KOPT-K1 (cell line): ENCODE measurements around the gene SH3RF2.
"Not testable (repeated sequence)": the region's sequence is repeated elsewhere in the genome, so short reads cannot be mapped to it uniquely, and the experiment has no call there.

Source experiments
- H3K27ac ChIP-seq: fragments of 200-600 bp; sonication (generic); 2 replicates; pipeline ENCODE4 v1.5.1; 2016; ENCODE audit warnings: antibody characterized with exemption, mild to moderate bottlenecking, low read depth, low read length; ENCODE audit not compliant: poor library complexity, severe bottlenecking
- H3K36me3 ChIP-seq: fragments of 200-600 bp; sonication (generic); 2 replicates; pipeline ENCODE4 v1.5.1; 2017; ENCODE audit warnings: antibody characterized with exemption, mild to moderate bottlenecking, low read length, moderate library complexity; ENCODE audit not compliant: insufficient read depth
- H3K9me3 ChIP-seq: fragments of 200-600 bp; sonication (generic); 2 replicates; pipeline ENCODE4 v1.5.1; 2017; ENCODE audit warnings: antibody characterized with exemption, low read length, mild to moderate bottlenecking; ENCODE audit not compliant: insufficient read depth, poor library complexity, severe bottlenecking

Gene SH3RF2

DNA sequence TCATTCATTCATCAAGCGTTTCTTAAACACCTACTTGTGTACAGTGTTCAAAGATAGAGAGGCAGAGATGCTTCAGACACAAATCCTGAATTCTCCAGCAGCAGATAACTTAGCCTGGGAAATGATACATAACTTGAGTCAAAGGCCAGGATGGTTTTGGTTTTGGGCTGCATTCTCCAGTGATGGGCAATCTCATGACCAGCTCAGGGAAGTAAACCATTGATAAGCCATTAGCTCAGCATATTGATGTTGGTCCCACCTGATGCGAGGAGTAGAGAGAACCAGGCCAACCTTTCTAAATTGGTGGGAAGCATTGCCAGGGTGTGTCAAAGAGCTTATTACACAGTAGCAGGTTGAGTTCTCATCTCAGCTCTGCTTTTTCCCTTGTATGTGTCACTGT lies 53.0 kb downstream of the SH3RF2 start:
- no peak overlapping the region for H3K27ac ChIP-seq
- peaks cover 10% of the 10 kb centered on the region for H3K9me3 ChIP-seq
- no peaks in the 10 kb centered on the region for H3K36me3 ChIP-seq

DNA sequence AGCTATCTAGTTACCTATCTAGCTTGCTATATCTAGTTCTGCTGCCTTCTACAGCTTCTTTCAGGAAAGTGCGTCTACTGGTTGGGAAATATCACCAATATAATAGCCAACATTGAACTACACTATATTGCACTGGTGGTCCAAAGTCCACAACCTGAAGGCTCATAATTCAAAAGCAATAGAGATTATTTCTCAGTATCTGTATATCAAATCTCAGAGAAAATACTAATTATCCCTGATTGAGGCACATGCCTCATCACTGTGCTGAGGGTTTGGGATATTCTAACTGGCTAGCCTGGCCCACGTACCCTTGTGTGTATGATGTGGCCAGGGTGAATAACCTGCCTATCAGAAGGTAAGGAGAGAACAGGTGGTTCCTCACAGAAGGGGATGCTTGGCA lies 53.8 kb downstream of the SH3RF2 start:
- Histone ChIP-seq H3K36me3 (no peaks in the 10 kb centered on the region), H3K27ac (no peak overlapping the region), H3K9me3 (peaks cover 10% of the 10 kb centered on the region)

DNA sequence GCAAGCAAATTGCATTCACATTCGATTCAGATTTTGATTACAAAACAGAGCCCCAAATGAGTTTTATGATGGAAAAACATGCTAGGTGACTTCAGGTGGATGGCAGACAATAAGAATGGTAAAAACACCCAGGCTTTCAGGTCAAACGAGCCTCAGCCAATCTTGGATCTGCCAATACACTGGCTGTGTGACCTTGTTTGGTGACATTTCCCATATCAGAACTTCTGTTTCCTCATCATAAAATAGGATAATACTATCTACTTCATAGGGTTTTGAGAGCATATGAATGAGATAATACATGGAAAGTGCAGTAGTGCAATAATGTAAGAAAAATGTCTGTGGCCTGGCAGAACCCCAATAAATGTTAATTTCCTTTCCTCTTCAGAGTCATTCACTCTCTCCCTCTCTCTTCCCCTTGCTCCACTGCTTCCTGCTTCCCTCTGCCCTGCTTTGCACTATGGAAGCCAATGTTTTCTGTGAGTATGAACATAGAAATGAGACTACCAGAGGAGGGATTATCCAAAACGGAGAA lies 54.7 kb downstream of the SH3RF2 start:
- no peaks in the 10 kb centered on the region for H3K36me3 ChIP-seq
- peaks cover 10% of the 10 kb centered on the region for H3K9me3 ChIP-seq
- H3K27ac ChIP-seq: no peak overlapping the region

DNA sequence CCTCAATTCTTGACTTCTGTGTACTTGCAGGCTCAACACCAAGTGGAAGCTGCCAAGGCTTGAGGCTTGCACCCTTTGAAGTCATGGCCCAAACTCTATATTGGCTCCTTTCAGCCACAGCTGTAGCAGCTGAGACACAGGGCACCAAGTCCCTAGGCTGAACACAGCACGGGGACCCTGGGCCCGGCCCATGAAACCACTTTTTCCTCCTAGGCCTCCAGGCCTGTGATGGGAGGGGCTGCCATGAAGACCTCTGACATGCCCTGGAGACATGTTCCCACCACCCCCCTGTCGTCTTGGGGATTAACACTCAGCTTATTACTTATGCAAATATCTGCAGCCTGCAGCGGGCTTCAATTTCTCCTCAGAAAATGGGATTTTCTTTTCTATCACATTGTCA lies 57.2 kb downstream of the SH3RF2 start:
- H3K9me3 ChIP-seq, H3K36me3 ChIP-seq, H3K27ac ChIP-seq: not testable (repeated sequence)

DNA sequence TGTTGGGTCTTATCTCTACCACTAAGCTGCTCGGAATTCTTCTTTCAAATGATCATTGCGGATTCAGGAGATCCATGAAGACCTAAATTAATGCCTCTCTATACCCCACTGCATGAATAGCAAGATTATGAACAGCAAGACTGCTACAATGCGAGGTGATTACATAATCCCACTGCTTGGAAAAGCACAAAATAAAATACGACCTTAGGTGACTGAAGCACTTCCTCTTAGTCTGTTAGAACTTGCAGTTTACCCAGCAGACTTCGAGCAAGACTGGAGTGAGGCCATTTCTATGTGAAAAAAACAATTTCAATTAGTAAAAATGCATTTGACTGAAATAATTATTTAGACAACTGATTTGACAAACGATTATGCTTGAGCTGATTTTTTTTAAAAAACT lies 59.8 kb downstream of the SH3RF2 start:
- Histone ChIP-seq H3K36me3 (no peaks in the 10 kb centered on the region), H3K9me3 (peaks cover 10% of the 10 kb centered on the region), H3K27ac (no peak overlapping the region)

DNA sequence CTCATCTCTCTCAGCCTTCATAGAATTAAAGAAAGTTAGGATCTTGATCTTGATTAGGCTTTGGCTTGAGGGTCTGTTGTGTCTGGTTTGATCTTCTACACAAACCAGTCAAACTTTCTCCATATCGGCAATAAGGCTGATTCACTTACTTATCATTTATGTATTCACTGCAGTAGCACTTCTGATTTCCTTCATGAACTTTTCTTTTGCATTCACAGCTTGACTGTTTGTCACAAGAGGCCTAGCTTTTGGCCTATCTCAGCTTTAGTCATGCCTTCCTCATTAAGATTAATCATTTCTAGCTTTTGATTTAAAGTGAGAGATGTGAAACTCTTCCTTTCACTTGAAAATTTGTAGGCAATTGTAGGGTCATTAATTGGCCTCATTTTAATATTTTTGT lies 62.8 kb downstream of the SH3RF2 start:
- Histone ChIP-seq H3K27ac (no peak overlapping the region), H3K9me3 (no peaks in the 10 kb centered on the region), H3K36me3 (no peaks in the 10 kb centered on the region)

DNA sequence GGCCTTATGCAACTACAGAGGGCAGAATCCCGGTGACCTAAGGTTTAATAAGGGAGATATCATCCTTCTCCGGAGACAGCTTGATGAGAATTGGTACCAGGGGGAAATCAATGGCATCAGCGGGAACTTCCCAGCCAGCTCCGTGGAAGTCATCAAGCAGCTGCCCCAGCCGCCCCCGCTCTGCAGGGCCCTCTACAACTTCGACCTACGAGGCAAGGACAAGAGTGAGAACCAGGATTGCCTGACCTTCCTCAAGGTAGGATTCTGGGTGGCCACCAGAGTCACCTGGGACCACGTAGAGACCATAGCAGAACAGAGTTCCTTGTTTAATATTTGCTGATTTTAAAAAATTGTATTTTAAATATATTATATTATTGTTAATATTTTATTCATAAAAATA lies 63.7 kb downstream of the SH3RF2 start:
- H3K9me3 ChIP-seq: no peaks in the 10 kb centered on the region
- no peak overlapping the region for H3K27ac ChIP-seq
- no peaks in the 10 kb centered on the region for H3K36me3 ChIP-seq

DNA sequence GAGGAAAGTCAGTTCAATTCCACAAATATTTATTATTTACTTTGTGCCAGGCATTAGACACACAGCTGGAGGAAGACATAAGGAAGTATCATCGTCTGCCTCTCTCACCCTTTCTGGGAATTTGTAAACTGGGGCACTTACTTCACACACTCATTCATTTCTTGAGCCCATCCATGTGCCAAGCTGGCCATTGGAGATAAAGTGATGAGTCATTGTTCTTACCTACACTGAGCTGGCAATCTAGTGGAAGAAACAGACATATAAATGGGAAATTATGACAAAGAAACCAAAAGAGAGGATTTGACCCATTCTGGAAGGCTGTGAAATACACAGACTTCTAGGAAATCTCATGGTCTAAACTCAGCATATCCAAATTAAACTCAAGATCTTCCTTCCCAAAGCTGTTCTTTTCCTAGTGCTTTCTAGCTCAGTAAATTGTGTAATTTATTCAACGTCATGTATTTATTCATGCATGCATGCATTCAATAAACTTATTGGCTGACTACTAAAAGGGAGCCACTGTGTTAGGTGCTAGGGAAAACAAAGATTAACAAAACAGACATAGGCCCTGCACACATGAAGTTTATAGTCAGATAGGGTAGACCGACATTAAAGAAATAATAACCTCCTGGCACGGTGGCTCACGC lies 65.3 kb downstream of the SH3RF2 start:
- Histone ChIP-seq H3K9me3 (no peaks in the 10 kb centered on the region), H3K27ac (no peak overlapping the region)

DNA sequence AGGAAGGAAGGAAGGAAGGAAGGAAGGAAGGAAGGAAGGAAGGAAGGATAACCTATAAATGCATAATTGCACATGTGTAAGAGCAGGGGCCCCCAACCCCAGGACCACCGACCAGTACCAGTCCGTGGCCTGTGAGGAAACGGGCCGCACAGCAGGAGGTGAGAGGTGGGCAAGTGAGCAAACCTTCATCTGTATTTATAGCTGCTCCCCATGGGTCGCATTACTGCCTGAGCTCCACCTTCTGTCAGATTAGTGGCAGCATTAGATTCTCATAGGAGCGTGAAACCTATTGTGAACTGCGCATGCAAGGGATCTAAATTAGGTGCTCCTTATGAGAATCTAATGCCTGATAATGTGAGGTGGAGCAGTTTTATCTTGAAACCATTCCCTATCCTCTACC lies 66.1 kb downstream of the SH3RF2 start:
- no peak overlapping the region for H3K27ac ChIP-seq
- H3K9me3 ChIP-seq: no peaks in the 10 kb centered on the region
- no peaks in the 10 kb centered on the region for H3K36me3 ChIP-seq

More for the DNA sequence above, 65.3 kb downstream of the SH3RF2 start:
- no peaks in the 10 kb centered on the region for H3K36me3 ChIP-seq

DNA sequence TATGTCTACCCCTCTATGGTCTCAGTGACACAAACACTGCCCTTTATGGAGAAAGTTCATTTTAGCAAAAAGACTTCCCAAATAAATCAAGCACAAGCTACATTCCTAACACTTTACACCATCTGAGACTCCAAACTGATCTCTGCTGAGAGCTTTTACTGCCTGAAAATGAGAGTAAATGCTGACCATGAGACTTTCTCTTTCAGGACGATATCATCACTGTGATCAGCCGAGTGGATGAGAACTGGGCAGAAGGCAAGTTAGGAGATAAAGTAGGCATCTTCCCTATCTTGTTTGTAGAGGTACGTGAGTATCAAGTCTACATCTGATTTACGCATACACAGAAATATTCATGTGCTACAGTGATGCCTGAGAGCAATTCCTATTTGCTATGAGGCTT lies 67.5 kb downstream of the SH3RF2 start:
- Histone ChIP-seq H3K36me3 (no peaks in the 10 kb centered on the region), H3K9me3 (no peaks in the 10 kb centered on the region), H3K27ac (no peak overlapping the region)

DNA sequence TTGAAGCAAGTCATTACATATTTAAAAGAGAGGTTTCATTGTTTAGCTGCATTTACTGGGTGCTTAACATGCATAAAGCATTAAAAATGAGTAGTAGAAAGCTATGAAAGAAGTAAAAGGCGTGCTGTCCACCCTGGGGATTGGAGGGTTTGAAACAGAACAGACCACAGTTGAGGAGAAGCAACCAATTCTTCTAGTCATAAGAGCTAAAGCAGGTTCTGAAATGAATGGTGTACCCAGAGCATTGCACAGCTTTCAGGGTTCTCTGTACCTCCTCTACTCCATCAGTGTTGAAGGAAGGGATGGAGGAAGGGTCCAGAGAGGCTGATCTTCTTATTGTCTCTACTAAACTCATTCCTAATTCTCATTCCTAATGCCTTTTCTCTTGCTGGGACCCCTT lies 68.9 kb downstream of the SH3RF2 start:
- Histone ChIP-seq H3K27ac (no peak overlapping the region), H3K36me3 (no peaks in the 10 kb centered on the region), H3K9me3 (no peaks in the 10 kb centered on the region)

DNA sequence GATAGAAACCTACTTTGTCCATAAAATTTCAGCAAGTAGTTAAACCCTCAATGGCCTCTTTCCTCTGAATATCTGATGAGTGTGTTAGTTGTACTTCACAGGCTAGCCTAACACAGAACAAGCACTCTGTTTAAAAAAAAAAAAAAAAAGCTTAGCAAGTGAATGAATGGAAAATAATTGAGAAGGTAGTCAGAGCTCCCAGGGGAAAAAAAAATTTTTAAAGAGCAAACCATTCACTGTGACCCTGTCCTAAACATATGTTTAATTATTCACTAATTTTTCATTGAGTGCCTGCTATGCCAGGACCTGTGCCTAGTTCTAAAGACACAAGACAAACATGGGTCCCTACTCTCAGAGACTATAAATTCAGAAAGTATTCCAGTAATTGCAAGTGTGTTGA lies 69.3 kb downstream of the SH3RF2 start:
- Histone ChIP-seq H3K9me3 (no peaks in the 10 kb centered on the region), H3K27ac (no peak overlapping the region), H3K36me3 (no peaks in the 10 kb centered on the region)

DNA sequence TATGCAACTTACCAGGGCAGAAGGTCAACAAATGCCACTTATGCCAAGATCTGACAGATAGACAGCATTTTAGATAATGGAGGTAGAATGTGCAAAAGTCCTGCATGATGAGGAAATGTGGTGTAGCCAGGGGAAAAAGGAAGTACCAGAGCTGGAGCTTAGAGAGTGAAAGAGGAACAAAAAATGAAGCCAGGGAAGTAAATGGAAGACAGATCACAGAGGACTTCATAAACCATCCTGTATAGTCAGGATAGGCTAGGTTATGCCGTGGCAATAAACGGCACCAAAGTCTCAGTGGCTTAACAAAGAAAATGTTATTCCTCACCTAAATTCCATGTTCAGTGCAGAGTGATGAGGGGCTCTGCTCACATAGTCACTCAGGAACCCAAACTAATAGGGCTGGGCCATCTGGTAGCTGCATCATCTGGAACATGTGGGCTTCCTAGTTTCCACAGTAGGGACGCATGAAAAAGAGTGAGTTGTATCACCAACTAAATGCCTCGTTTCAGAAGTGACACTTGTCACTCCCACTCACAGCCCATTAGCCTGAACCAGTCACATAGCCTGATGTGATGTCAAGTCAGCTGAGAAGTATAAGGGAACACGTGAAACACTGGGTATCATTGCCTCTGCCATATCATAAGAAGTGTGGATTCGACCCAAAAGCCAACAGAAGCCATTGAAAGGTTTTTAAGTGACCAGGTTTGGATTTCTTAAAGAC lies 70.3 kb downstream of the SH3RF2 start:
- Histone ChIP-seq H3K27ac (no peak overlapping the region), H3K9me3 (no peaks in the 10 kb centered on the region), H3K36me3 (no peaks in the 10 kb centered on the region)

DNA sequence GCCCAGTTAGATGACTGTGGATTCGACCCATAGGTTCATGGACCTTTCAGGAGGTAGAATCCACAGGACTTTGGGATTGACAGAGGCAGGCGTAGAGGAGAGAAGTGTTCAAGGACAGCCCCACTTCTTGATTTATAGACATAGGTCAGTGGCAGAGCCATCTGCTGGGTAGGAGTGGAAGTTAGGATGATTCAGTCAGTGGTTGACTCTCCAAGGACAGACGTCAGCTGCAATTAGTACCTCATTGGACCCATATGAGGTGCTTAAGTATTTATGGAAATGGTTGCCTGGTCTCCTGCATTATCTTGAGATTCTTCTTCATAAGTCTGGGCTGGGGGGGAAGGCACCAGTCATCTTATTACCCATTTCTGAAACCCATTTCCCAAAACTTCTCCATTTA lies 70.9 kb downstream of the SH3RF2 start:
- Histone ChIP-seq H3K27ac (no peak overlapping the region), H3K9me3 (no peaks in the 10 kb centered on the region), H3K36me3 (no peaks in the 10 kb centered on the region)

DNA sequence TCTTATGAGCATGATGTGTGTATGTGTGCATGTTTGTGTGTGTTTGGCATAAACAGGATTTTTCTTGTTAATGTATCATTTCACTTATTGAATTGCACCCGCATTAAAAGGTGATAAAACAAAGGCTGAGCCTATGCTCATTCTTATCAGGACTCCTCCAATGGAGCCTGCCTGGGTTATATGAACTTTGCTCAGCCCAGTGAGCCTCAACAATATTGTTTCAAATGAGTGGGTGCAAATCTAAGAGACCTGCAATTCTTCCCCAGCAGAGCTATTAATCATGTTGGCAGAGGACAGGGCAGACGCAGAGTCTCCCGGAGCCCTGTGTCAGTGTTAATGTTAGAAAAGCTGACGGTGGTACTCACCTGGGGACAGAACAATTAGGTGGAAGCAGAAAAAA lies 71.6 kb downstream of the SH3RF2 start:
- Histone ChIP-seq H3K27ac (no peak overlapping the region), H3K9me3 (no peaks in the 10 kb centered on the region), H3K36me3 (no peaks in the 10 kb centered on the region)

DNA sequence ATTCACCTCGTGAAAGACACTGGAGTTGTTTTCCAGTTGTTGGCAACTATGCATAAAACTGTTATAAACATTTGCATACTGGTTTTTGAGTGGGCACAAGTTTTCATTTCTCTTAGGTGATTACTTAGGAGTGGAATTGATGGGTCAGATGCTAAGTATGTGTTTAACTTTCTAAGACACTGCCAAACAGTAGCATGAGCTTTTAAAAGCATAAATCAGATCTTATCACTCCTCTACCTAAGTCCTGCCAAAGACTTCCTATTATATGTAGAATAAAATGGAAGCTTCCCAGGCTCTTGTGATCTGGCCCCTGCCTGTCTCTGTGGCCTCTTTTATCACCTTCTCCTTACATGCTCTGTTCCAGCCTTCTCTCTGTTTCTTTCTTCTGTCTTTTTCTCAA lies 72.6 kb downstream of the SH3RF2 start:
- H3K27ac ChIP-seq: no peak overlapping the region
- no peaks in the 10 kb centered on the region for H3K36me3 ChIP-seq
- no peaks in the 10 kb centered on the region for H3K9me3 ChIP-seq
